Ovary (tissue), 3 donors: ENCODE measurements around the gene PLEKHB2.

Experiments
- CTCF ChIP-seq, 3 donors: fragments of 450-650 bp in 2 of 3; fragments of 200-600 bp in 1 of 3; IDR thresholded peaks; one replicate each; pipeline versions ENCODE4 v1.5.1 to v1.8.0; 2016 to 2022; ENCODE audit warnings: antibody characterized with exemption in 3 of 3, mild to moderate bottlenecking in 1 of 3
- EP300 ChIP-seq: sonication (generic); formaldehyde crosslinking; IDR thresholded peaks from one replicate; pipeline ENCODE4 v1.6.1; 2017; ENCODE audit warnings: antibody characterized with exemption
- POLR2A ChIP-seq: fragments of 450-650 bp; IDR thresholded peaks from one replicate; pipeline ENCODE4 v1.6.1; 2017; ENCODE audit warnings: antibody characterized with exemption, mild to moderate bottlenecking, moderate library complexity
- donor health status: DM: no; HTN: no; CAD: no.

GRCh38 chr2:131093696-131094462 is 11.3 kb upstream of the PLEKHB2 start:
- no peak for TF ChIP-seq POLR2A
- TF ChIP-seq CTCF (IDR thresholded peaks at IDR 0.05), result no peak
- TF ChIP-seq EP300, result peak; percentile 50
